ENCODE results near the gene CERS1. TPM values are rescaled to one million over a fixed set of nuclear protein-coding genes. Genes with fewer than 3 reads are reported as not detected.
A peak's percentile ranks its signal among the peaks of the same experiment; 100 is the strongest.

The CERS1 gene
- total and polyA plus RNA-seq, 9 donors = 0.36 to 2.6 (median 1.2) TPM

DNA sequence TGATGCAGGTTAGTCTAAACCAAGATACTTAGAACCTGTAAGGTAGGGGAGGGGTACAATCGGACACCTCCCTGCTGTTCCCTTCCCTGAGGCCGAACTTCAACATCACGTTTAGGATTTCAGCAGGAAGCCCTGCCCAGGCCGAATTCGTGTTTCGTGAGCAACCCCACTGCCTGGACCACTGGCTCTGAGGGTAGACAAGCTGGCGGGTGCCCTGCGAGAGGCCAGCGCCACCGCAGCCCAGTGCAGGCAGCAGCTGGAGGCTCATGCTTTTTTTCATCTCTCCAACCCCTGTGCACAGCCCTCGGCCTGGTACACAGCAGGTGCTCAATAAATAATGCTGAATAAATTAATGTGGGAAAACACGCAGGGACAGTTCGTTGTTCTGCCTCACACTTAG, 37.3 kb upstream of the CERS1 start:
- Histone ChIP-seq H3K9me3 (no peaks in the 10 kb centered on the region), H3K36me3 (no peaks in the 10 kb centered on the region), H3K4me3 (no peak overlapping the region), H3K27me3 (no peaks in the 10 kb centered on the region), H3K4me1 (ENCODE audit: insufficient read depth) (peaks cover 2% of the 10 kb centered on the region), H3K27ac (no peak overlapping the region)
- TF ChIP-seq, protein P1, sequence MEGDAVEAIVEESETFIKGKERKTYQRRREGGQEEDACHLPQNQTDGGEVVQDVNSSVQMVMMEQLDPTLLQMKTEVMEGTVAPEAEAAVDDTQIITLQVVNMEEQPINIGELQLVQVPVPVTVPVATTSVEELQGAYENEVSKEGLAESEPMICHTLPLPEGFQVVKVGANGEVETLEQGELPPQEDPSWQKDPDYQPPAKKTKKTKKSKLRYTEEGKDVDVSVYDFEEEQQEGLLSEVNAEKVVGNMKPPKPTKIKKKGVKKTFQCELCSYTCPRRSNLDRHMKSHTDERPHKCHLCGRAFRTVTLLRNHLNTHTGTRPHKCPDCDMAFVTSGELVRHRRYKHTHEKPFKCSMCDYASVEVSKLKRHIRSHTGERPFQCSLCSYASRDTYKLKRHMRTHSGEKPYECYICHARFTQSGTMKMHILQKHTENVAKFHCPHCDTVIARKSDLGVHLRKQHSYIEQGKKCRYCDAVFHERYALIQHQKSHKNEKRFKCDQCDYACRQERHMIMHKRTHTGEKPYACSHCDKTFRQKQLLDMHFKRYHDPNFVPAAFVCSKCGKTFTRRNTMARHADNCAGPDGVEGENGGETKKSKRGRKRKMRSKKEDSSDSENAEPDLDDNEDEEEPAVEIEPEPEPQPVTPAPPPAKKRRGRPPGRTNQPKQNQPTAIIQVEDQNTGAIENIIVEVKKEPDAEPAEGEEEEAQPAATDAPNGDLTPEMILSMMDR (IDR thresholded peaks at IDR 0.05) = peak in 1 of 3 donors; percentile 10
- TF ChIP-seq EP300 (IDR thresholded peaks at IDR 0.05) = no peak
- intact Hi-C loops (cut with DNase I) = no loop called here
- 86 to 89% (median 86%) methylated on average over 13 of the region's 13 CpGs for WGBS, 3 donors
- no peak for DNase-seq

DNA sequence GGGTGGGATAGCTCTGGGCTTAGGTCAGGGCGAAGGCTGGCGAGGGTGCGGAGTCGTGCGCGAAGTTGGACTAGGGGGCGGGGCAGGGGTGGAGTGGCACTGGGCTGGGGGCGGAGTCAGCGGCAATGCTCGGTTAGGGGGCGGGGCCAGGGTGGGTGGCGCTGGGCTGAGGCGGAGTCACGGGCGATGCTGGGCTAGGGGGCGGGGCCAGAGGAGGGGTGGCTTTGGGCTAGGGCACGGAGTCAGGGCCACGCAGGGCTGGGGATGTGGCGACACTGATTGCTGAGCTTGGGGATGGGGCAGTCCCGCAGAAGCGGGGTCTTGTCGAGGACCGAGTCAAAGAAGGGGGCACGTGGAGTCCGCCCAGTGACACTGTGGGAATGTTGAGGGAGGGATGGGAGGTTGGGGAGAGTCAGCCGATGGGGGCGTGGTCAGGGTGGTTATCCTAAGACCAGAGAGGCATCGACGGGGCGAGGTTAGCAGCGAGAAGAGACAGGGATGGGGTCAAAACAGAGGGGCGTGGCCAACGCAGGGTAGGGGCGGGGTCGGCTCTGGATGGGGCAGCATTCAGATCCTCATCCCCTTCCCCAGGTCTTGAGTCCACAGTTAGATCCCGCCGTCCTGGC, 36.4 kb upstream of the CERS1 start:
- H3K4me3 ChIP-seq = no peak overlapping the region
- TF ChIP-seq, protein P1 (IDR thresholded peaks at IDR 0.05) = no peak
- TF ChIP-seq POLR2A (IDR thresholded peaks at IDR 0.05) = no peak
- TF ChIP-seq EP300 (IDR thresholded peaks at IDR 0.05) = no peak
- intact Hi-C loops (cut with DNase I) = no loop called here
- H3K27ac ChIP-seq = no peak overlapping the region
- H3K4me1 ChIP-seq (ENCODE audit: insufficient read depth) = peaks cover 2% of the 10 kb centered on the region
- H3K36me3 ChIP-seq = no peaks in the 10 kb centered on the region
- 14 to 33% (median 24%) methylated on average over 34 to 37 of the region's 37 CpGs for WGBS, 3 donors
- peak; percentile 83 to 94 (median 86) for DNase-seq
- no peaks in the 10 kb centered on the region for H3K9me3 ChIP-seq
- no peaks in the 10 kb centered on the region for H3K27me3 ChIP-seq

DNA sequence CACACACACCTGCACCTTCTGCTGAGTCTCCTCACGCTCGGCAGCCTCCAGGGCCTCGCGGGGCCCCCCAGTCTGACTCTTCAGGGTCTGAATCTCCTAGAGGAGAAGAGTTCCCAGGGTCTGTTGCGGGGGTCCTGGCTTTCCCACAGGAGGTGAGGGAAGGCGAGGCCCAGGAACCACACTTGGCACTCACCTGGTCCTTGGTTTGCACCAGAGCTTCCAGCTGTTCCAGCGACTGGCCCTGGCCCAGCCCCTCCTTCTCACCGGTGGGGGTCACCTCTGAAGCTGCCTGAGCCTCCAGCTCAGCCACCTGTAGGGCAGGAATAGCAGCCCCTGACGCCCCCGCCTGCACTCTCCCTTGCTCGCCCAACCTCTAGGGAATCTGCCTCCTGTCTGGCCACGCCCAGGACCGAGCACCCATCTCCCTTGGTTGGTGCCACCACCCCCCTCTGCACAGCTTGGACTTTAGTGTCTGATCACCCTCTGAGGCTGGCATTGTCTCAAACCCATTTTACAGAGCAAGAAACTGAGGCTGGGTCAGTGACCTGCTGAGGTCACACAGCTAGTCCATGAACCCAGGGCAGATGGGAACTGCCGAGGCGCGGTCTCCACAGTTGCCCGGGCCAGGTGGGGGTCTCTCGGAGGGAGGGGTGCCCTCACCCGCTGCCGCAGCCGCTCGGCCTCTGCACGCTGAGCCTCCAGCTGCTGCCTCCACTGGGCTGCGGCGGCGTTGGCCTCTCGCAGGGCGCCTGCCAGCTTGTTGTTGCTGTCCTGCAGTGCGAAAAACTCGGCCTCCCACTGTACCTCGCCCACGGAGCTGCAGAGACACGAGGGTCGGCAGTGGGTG, 35.6 kb upstream of the CERS1 start:
- Histone ChIP-seq H3K27ac (no peak overlapping the region), H3K4me1 (ENCODE audit: insufficient read depth) (peaks cover 2% of the 10 kb centered on the region), H3K4me3 (no peak overlapping the region), H3K36me3 (no peaks in the 10 kb centered on the region), H3K27me3 (no peaks in the 10 kb centered on the region), H3K9me3 (no peaks in the 10 kb centered on the region)
- TF ChIP-seq, protein P1 (IDR thresholded peaks at IDR 0.05) = no peak
- TF ChIP-seq EP300 (IDR thresholded peaks at IDR 0.05) (no peak), POLR2A (IDR thresholded peaks at IDR 0.05) (no peak)
- WGBS, 3 donors = 79 to 89% (median 85%) methylated on average over 34 of the region's 34 CpGs
- intact Hi-C loops (cut with DNase I) = no loop called here
- DNase-seq = peak in 1 of 5 donors; percentile 54

DNA sequence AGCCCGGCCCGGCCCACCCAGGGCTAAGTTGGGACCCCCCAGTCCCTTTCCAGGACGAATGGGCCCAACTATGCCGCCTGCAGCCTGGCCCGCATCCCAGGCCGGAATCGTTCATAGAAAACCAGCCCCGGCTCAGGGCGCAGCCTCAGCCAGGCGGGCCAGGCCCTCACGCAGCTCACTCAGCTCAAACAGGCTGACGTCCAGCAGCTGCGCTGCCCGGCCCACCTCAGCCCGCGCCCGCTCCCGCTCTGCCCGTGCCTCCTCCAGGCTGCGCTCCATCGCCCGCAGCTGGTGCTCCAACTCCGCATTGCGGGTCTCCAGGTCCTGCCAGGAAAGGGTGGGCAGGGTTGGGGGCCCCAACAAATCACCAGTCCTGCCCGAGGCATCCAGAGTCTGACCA, 33.4 kb upstream of the CERS1 start:
- intact Hi-C loops (cut with DNase I) = no loop called here
- H3K27me3 ChIP-seq = no peaks in the 10 kb centered on the region
- H3K4me1 ChIP-seq (ENCODE audit: insufficient read depth) = peaks cover 2% of the 10 kb centered on the region
- no peak for DNase-seq
- H3K4me3 ChIP-seq = no peak overlapping the region
- no peaks in the 10 kb centered on the region for H3K9me3 ChIP-seq
- TF ChIP-seq POLR2A (IDR thresholded peaks at IDR 0.05) (no peak), EP300 (IDR thresholded peaks at IDR 0.05) (no peak)
- TF ChIP-seq, protein P1 (IDR thresholded peaks at IDR 0.05) = no peak
- no peaks in the 10 kb centered on the region for H3K36me3 ChIP-seq
- 83 to 84% (median 83%) methylated on average over 25 of the region's 25 CpGs for WGBS, 3 donors
- H3K27ac ChIP-seq = no peak overlapping the region

Measured in ovary (tissue), 9 donors.